T-helper 9 cell (primary cell): ENCODE measurements around the gene DSCAM.
"Not testable (repeated sequence)": the region's sequence is repeated elsewhere in the genome, so short reads cannot be mapped to it uniquely, and the experiment has no call there.

Source experiments
- DNase-seq: peaks from one replicate; pipeline ENCODE4 v3.0.0-alpha.2; 2020

Gene DSCAM

DNA sequence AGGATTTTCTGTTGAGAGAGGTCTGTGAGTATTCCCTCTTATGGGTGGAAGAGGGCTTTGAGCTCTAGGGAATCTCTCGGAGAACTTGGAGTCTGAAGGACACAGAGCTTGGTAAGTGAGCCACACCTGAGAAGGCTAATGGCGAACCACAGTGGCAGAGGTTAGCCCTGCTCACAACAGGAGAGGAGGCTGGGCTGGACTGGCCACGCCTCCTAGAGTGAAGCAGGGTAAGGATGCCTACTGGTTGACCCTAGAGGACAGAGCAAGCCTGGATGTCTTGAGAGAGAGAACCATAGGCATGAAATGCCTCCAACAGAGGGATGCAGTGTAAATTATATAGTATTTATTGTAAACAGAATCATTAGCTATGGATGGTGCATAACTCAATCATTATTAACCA is 747.1 kb downstream of the DSCAM start:
- DNase-seq, result no peak

DNA sequence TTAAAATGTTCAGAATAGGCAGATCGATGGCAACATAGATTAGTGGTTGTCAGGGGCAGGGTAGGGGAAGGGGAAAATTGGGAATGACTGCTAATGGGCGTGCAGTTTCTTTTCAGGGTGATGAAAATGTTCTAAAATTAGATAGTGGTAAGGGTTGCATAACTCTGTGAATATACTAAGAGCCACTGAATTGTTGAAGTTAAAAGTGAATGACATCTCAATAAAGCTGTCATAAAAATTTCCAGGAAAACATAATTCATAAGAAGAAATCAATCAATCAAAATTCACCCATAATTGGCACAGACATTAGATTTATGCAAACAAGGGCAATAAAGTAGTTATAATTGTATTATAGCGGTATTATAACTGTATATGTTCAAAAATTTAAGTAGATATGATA is 751.5 kb downstream of the DSCAM start:
- DNase-seq, result no peak

DNA sequence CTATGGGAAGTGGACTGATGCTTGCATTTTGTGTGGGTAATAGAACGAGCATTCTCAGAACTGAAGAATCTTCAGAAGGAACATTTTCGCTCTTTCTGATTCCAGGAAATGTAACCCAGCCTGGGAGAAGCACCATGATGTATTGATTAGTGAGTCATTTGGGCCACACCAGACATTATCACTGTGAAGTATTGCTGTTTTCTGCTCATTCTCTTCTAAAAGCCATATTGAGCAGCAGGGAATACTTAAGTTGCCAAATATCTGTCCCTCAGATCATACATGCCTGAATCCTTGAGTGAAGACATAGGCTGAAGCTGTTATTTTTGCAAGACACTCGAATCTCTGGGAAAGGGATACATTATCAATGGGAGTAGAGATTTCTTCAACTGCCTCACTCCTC is 766.6 kb downstream of the DSCAM start:
- DNase-seq, result no peak

DNA sequence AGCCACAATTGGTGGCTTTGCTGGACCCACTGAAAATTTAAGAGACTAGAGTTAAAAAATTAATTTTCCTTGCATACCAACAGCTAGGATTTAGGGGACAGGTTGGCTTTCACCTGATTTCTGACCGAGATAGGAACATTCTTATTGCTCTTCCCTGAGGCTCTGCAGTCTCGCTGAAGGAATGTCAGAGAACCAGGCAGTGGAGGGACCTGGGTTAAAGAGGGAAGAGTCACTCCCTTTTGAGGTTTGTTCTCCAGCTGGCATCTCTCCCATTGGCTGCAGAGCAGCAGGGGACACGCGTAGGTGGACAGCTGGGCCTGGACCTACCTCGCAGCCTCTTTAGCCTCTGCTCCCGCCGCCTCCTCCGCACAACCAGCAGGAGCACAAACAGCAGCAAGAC is 772.2 kb downstream of the DSCAM start:
- DNase-seq, result no peak

DNA sequence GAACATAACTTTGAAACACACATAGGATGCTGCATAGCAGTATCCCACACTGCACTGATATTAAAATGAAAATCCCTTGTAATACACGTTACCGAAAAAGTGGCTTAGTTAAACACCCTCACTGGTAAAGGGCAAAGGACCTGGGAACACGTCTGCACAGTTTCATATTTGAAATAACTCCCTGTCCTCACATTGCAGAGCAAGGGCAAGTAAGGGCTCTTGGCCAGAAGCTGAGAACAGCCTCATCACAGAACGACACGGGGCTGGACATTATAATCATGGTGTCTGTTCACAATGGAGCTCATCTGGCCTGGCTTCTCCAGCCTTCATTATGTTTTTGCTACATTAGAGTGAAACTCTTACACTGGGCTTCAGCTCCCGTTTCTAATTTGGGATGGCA is 772.8 kb downstream of the DSCAM start:
- DNase-seq, result no peak

DNA sequence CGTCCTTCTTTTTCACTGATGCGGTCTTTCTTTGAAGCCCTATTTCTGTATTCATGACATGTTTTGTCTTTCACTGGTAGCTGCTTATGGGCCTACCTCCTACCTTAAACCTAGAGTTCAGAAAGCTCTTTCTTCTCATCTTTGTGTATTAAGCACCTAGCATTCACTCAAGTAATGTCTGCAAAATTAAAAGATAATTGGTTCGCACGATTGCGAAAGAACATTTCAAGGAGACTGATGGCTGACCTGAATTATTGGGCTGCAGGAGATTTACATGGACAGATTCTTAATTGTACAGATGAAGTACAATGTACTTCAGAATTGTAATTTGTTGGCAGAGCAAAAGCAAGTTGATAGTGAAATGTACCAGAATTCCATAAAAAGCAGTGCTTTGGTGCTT is 773.3 kb downstream of the DSCAM start:
- DNase-seq, result no peak

DNA sequence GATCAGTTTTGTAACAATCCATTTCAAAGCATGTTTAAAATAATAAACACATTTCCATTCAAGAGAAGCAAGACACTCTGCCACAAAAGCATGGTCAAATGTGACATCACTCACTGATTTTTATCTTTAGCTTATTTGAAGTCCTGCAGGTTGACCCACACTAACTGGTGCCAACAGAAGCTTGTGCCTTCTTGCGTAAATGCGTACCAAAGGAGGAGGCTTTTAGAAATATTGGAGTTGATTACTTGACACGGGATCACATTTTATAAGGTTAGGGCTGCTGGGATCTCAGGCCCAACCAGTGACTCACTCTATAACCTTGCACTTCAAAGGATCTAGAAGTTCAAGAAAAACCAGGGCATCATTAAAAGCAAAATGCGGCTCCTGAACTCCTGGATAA is 776.1 kb downstream of the DSCAM start:
- no peak for DNase-seq

DNA sequence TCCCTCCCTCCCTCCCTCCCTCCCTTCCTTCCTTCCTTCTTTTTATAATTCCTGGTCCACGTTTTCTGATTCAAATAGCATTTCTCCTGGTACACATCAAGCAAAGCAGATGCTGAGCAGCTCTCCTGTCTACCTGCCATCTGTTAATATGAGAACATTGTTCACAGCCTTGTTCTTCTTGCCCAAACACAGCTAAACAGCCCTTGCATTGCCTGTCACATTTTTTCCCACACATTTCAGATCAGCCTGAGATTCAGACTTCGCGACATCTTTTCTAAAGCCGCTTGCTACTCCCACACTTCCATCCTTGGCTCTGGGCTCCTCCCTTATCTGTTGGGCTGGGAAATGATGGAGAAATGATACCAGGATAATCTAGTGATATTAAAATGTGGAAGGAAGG is 779.2 kb downstream of the DSCAM start:
- DNase-seq, result no peak

DNA sequence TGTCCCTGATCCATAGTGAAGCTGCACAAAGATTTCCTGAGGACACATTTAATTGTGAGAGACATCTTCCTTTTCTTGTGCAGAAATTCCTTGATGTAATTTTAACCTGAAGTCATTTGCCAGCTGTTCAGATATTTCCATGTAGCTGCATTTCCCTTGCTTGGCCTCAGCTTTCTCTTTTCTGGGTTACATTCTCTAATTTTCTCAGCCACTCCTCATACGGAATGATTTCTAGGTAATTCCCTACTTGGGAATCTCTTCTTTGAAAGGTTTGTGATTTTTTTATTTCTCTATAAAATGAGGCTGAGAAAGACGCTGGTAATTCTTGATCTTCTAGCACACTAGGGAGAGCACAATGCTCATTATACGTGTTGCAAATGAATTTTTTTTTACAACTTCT is 780.7 kb downstream of the DSCAM start:
- DNase-seq, result no peak

DNA sequence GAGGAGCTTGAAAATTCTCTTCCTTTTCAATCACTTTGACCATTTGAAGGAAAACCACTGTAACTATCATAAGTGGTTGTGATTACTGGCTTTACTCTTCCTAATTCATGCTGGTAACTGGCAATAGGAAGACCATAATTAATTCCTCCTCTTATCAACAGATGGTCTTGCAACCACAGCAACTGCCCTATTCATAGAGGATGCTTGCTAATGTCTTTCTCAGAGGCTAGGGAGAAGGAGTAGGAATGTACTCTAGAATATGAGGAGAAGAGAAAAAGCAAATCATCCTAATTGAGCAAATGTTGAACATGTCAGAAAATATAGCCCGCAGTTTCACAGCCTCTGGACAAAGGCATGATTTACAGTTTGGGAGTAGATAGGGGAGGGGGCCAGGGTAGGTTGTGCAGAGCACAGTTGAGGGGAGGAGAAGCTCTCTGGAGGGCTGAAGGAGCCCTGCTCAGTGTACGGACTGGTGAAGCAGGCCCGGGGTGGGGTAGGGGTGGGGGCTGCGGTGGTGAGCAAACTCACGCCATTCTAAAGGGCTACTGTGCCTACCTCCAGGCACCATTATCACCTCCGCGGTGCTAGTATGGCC is 786.8 kb downstream of the DSCAM start:
- DNase-seq, result no peak

DNA sequence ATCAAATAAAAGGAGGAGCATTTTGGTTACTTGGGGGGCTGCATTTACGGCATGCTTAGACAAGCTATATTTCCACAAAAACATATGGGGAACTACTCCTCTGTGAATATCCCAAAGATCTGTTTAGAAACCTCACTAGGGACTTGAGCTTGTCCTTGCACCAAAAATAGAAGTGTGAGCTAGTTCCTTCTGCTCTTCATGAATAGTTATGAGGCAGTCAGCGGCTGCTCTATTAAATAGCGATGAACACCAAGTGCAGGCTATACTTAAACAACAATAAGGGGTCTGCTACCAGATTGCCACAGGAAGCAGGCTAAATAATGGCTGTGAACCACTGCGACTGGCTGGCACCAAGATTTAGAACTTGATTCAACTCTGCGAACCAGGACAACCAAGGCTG is 789.6 kb downstream of the DSCAM start:
- no peak for DNase-seq

DNA sequence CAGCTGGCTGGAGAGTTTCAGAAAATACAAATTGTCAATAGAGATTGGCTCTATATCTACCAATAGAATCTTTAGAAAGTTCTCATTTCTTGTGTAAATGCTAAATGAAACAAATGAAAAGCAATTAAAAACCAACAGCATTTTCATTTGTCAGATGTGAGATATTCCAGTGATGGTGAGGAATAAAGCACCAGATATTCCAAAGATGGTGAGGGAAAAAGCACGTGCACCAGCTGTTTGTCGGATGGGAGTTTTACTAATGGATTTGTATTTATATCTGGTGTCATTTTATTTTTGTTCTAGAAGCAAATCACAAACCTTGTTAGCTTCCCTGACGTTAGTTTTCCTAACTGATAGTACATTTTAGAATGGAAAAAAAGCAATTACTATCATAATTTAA is 790.9 kb downstream of the DSCAM start:
- DNase-seq, result no peak

DNA sequence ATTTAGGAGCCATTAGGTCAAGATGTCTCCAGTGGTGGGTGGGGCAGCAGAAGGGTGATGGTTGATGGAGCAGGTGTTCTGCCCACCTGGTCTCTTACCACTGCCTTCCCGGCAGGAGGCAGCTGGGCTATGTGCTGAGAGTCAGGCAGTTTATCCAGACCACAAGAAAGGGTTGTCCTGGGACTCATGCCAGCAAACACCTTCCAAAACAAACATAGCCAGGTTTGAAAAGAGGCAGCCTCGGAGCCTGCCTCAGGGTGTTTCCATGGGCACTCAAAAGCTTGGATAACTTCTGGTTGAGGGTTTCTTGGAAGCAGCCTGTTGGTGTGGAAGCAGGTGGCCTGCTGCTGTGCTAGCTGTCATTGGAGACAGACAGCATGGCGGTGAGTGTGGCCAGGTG is 792.6 kb downstream of the DSCAM start:
- DNase-seq, result no peak

DNA sequence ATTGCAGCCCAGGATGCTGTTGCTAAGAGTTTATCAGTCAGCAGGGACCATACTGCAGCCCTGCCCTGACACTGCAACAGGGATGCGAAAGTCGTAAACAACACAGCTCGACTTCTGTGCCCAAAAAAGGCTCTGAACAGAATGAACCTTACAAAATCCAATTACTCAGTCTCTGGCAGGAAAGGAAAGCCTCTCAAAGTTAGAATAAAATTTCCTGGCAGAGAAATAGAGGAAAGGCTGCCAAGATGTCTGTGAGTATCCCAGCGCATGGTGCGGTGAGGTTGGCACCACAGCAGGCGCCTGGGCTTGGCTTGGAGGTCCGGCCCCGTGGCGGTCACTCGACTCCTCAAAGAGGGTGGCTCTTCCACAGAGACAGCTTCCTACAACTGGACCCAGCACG is 794.0 kb downstream of the DSCAM start:
- no peak for DNase-seq

DNA sequence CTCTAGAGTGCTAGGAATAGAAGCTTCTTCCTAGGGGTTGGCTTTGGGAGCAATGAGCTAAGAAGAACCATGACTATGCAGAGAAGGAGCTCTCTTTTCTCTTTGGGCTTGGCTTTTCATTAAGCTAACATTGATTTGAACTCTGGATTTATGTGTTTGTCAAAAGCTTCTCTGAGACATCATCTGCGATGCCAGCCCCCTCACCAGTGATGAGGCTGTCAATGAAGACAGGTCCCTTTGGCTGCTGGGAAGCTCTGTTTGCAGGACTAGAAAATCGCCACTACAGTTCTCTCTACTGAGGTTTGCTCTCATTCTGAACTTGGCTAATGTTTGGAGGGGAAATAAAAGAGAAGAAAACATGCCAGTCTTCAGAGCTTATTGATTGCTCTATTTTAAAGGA is 794.7 kb downstream of the DSCAM start:
- DNase-seq, result no peak

DNA sequence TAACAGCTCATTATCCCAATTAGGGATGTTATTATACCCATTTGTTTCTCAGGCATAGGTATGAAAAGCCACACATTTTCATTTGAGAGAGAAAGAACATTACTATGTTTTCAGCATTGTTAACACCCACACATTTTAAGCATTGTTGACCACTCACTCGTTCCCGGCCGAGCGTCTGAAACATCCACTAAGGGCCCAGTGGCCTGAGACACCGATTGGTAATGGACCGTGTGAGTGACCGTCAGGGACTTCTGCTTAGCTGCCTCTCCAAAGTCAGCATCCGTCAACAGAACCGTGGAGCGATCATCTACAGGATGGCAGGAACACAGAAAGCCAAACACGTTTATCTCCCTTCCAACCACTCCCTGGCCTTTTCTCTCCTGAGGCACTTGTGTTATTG is 795.2 kb downstream of the DSCAM start:
- no peak for DNase-seq

DNA sequence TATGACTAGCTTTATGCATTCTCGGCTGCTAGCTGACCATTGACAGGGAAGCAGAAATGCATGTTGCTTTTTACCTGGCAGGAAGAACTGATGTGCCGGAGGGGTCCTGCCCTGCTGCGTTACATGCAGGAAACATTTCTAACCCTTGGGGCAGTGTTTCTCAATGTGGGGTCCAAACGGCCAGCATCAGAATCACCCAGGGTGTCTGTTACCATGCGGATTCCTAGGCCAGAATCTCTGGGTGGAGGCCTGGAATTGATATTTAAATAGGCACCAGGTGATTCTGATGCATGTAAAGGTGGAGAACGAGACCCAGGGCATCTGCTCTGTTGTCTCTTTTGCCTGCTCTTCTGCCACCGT is 797.0 kb downstream of the DSCAM start:
- no peak for DNase-seq

DNA sequence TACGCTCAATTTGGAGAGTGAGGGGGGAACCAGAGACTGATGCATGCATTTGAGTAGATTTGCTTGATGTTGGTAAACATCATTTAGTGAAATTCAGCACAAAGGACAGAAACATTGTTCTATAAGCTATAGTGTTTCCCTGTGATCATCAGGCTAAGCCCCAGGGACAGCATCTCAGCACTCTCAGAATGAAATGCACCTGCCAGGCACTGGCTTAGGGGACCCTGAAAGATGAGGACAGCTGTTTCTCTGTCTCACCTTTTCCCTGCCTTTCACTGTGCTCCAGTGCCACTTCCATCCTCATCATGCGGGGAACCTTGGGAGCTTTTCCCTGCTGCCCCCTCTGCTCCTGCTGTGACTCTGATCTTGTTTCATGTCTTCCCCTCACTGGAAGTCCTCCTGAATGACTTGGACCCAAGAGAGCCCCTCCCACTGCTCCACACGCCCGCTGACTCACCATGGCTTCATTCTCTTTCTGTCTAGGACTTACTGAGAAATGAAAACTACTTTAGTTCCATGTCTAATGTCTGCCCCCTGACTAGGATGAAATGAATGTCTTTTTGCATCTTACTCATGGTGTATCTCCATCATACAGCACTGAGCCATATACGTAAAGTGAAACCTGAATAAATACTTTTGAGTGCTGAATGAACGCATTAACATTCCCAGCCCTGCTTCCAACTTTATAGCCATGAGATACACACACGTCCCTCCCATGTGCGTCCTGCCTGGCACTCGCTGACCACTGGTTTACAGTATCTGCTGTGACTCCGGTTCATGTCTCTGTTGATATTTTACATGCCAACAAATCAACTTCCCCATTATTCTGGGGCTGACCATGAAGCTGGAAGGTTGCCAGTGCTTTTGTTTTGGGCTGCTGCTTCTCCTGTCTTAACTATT is 797.7 kb downstream of the DSCAM start:
- DNase-seq, result no peak

DNA sequence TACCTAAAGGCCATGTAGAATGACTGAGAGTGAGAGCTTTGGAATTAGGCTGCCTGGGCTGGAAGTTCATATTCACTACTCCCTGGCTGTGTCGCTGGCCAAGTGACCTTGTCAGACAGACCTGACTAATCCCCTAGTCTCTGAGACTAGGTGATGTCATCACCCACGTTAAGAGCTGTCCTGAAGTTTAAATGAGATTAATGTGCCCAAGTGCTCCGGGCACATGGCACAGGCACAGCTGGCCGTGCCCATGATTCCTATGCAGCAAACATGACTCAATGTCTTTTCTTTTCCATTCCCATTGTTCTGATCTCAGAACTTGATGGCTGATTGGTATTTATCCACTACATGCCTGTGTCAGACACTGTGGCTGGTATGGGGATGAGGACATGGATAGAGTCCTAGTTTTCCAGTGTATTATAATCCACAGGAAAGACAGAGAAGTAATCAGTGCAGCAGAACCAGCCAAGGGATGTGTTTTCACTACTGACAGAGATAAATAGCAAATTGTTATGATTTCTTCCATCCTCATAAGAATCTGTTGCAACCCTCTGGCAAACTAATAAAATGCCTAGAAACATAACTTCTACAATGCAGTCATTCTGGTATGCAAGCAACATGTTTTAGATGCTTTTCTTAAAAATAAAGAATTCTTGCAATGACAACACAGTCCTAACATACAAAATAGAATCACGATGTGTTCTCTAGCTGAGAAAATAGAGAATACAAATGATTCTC is 798.8 kb downstream of the DSCAM start:
- DNase-seq, result no peak

DNA sequence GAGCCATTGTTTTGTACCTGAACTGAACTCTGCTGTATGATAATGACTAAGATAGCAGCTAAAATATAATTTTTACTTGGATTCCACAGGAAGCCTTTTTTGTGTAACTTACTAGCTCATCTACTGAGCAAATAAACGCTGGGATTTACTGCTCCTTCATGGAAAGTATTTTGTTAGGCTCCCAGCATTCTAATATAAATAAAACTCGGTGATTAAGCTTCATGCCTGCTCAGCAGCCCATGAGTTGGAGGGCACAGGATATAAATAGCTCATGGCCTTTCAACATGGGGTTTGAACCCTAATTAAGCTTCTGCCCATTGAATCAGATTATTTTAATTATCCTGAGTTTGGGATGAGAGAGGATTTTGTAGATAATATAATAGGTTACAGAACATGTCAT is 799.7 kb downstream of the DSCAM start:
- no peak for DNase-seq

DNA sequence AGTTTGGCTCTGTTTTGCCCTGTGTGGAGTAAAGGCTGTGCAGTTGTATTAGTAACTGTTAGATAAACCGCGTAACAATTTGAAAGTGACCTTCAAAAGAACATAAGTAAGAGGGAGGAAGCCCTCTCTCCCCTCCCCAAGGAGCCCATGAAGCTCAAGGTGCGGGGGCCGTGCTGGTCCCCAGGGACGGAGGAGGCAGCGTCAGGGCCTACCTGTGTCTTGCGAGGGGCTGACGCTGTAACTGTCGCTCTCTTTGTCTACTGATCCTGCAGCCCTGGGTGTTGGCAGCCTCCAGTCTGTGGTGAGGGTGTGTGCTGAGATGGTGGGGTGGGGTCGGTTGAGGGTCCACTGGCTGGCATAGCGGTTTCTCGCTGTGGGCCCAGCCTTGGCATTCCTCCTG is 803.1 kb downstream of the DSCAM start:
- DNase-seq, result no peak

DNA sequence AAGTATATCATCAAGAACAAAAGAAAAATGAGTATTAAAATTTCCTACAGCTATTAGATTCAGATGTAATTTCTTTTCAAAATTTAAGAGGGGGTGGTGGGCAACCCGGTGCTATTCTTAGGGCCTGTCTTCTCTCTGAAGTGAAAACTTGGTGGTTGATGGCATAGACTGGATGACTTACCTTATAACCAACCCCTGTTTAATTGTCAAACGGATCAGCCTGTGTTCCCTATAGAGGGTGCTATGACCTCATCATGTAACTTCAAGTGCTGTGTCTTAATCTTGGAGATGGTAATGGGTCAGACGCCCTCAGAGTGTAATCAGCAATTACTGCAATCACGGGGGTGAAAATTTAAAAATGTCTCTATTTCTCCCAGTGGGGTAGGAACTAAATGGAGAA is 803.5 kb downstream of the DSCAM start:
- DNase-seq, result no peak

DNA sequence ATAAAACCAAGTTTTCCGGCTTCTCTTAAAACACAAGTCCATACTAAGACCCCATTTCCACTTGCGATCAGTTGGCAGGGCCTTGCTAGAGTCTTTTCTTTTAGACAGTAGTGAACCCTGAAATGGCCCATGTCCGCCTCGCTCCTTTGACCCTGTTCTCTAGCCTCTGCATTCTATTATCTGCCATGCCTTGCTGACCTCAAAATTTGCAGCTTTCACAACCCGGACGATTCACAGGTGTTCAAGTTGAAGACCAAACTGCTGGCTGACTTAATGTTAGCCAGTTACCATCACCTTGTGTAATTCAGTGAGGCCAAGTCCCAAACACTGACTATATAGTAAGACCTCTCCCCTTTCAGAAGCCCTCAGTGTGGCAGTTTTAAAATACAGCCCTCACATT is 805.5 kb downstream of the DSCAM start:
- no peak for DNase-seq

DNA sequence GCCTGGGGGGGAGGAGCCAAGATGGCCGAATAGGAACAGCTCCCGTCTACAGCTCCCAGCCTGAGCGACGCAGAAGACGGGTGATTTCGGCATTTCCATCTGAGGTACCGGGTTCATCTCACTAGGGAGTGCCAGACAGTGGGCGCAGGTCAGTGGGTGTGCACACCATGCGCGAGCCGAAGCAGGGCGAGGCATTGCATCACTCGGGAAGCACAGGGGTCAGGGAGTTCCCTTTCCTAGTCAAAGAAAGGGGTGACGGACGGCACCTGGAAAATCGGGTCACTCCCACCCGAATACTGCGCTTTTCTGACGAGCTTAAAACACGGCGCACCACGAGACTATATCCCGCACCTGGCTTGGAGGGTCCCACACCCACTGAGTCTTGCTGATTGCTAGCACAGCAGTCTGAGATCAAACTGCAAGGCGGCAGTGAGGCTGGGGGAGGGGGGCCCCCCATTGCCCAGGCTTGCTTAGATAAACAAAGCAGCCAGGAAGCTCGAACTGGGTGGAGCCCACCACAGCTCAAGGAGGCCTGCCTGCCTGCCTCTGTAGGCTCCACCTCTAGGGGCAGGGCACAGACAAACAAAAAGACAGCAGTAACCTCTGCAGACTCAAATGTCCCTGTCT is 813.7 kb downstream of the DSCAM start:
- not testable (repeated sequence) for DNase-seq
